PC-9 (cell line): ENCODE data around the gene TUG1. TPM values are rescaled to one million over a fixed set of nuclear protein-coding genes. Genes with fewer than 3 reads are reported as not detected.

Experiments
- BruUV-seq: library from RNA; stranded (reverse); fragments of 400-500 nt; replicated peaks from 2 replicates; lab custom pipeline; 2021; lab: Mats Ljungman, UMichigan
- CTCF ChIA-PET: fragments of 300-600 bp; sonication (Branson Sonifier 250); formaldehyde crosslinking; loops from one replicate; lab custom pipeline; 2022; ENCODE audit warnings: antibody characterized with exemption; lab: Charles Lee
- POLR2A ChIA-PET: fragments of 300-600 bp; sonication (Branson Sonifier 250); formaldehyde crosslinking; loops from one replicate; lab custom pipeline; 2022; ENCODE audit warnings: antibody characterized with exemption; ENCODE audit not compliant: unreplicated experiment; lab: Charles Lee
- DNase-seq, 2 experiments: peaks; one replicate each; pipeline versions ENCODE4 v3.0.0 to v3.0.0-alpha.2; 2015 to 2022; ENCODE audit warnings: mixed read lengths in 1 of 2
- H2AFZ ChIP-seq: fragments of 200-600 bp; sonication (generic); 2 replicates; pipeline ENCODE4 v1.8.1; 2017; ENCODE audit warnings: antibody characterized with exemption
- H3F3A ChIP-seq: fragments of 200-600 bp; sonication (generic); 2 replicates; pipeline ENCODE4 v1.8.1; 2017; ENCODE audit warnings: antibody characterized with exemption, mild to moderate bottlenecking, low read depth; ENCODE audit not compliant: insufficient read depth
- H3K27ac ChIP-seq: fragments of 200-600 bp; sonication (generic); 2 replicates; pipeline ENCODE4 v1.6.1; 2016; ENCODE audit warnings: mixed run types
- H3K27me3 ChIP-seq: fragments of 200-600 bp; sonication (generic); 2 replicates; pipeline ENCODE4 v1.6.1; 2016; ENCODE audit warnings: low read depth, mixed run types; ENCODE audit not compliant: insufficient read depth
- H3K36me3 ChIP-seq: fragments of 200-600 bp; sonication (generic); 2 replicates; pipeline ENCODE4 v1.6.1; 2016; ENCODE audit warnings: low read depth, mixed run types
- H3K4me1 ChIP-seq: fragments of 200-600 bp; sonication (generic); replicated peaks from 2 replicates; pipeline ENCODE4 v1.6.1; 2016; ENCODE audit warnings: mixed run types; ENCODE audit not compliant: insufficient read depth
- H3K4me2 ChIP-seq: fragments of 200-600 bp; sonication (generic); 2 replicates; pipeline ENCODE4 v1.6.1; 2017; ENCODE audit warnings: mixed run types
- H3K4me3 ChIP-seq: fragments of 200-600 bp; sonication (generic); 2 replicates; pipeline ENCODE4 v1.6.1; 2016; ENCODE audit warnings: mixed run types
- H3K79me2 ChIP-seq: fragments of 200-600 bp; sonication (generic); 2 replicates; pipeline ENCODE4 v1.6.1; 2017; ENCODE audit warnings: low read depth, mixed run types
- H3K9me2 ChIP-seq: fragments of 200-600 bp; sonication (generic); 2 replicates; pipeline ENCODE4 v1.8.1; 2017; ENCODE audit warnings: mild to moderate bottlenecking; ENCODE audit not compliant: insufficient read depth
- H3K9me3 ChIP-seq: fragments of 200-600 bp; sonication (generic); 2 replicates; pipeline ENCODE4 v1.8.1; 2016; ENCODE audit warnings: low read depth; ENCODE audit not compliant: insufficient read depth
- H4K20me1 ChIP-seq: fragments of 200-600 bp; sonication (generic); 2 replicates; pipeline ENCODE4 v1.8.1; 2017; ENCODE audit not compliant: insufficient read depth
- EZH2 ChIP-seq: fragments of 200-600 bp; sonication (generic); IDR thresholded peaks from 2 replicates; pipeline ENCODE4 v1.8.0; 2017; ENCODE audit warnings: antibody characterized with exemption, low read depth
- intact Hi-C: fragments of 100-400 bp; cut with micrococcal nuclease; formaldehyde crosslinking; loops from one replicate; pipeline ENCODE4 v1.10.0; 2022; ENCODE audit not compliant: unreplicated experiment
- total RNA-seq: library from RNA; stranded (reverse); gene quantifications from 2 replicates; pipeline ENCODE4 v1.2.3, GENCODE V29; 2021
- TF ChIP-seq, protein P1 (sequence below): fragments of 200-600 bp; sonication (generic); conservative IDR thresholded peaks from 2 replicates; pipeline ENCODE4 v1.6.1; 2017; ENCODE audit warnings: mixed run types, antibody characterized with exemption, mild to moderate bottlenecking, moderate library complexity

Gene TUG1
- total RNA-seq, 1 experiment from 2014 or later = 105 TPM

GRCh38 chr22:30928401-30928800 lies 40.7 kb upstream of the TUG1 start:
- H3K9me3 ChIP-seq = no peaks in the 10 kb centered on the region
- 0 out of 2 replicates have a peak, but pooled peaks cover 3% of the 10 kb centered on the region for H3F3A ChIP-seq
- H3K9me2 ChIP-seq = no peaks in the 10 kb centered on the region
- TF ChIP-seq EZH2 = no peak
- TF ChIP-seq, protein P1, sequence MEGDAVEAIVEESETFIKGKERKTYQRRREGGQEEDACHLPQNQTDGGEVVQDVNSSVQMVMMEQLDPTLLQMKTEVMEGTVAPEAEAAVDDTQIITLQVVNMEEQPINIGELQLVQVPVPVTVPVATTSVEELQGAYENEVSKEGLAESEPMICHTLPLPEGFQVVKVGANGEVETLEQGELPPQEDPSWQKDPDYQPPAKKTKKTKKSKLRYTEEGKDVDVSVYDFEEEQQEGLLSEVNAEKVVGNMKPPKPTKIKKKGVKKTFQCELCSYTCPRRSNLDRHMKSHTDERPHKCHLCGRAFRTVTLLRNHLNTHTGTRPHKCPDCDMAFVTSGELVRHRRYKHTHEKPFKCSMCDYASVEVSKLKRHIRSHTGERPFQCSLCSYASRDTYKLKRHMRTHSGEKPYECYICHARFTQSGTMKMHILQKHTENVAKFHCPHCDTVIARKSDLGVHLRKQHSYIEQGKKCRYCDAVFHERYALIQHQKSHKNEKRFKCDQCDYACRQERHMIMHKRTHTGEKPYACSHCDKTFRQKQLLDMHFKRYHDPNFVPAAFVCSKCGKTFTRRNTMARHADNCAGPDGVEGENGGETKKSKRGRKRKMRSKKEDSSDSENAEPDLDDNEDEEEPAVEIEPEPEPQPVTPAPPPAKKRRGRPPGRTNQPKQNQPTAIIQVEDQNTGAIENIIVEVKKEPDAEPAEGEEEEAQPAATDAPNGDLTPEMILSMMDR = no peak
- no peak overlapping the region for H2AFZ ChIP-seq
- H3K4me1 ChIP-seq = no peaks in the 10 kb centered on the region
- ChIA-PET CTCF (no interaction called here), POLR2A (no interaction called here)
- no peaks in the 10 kb centered on the region for H3K79me2 ChIP-seq
- DNase-seq = no peak
- no TSS peak for BruUV-seq
- peaks cover 12% of the 10 kb centered on the region for H3K36me3 ChIP-seq
- H3K27me3 ChIP-seq = no peaks in the 10 kb centered on the region
- no peak overlapping the region for H3K27ac ChIP-seq
- intact Hi-C loops = loop anchor here (10.0 kb wide), 1 partner anchor 294 kb away; the partner anchor contains the start of gene SLC35E4
- H3K4me2 ChIP-seq = no peak overlapping the region
- no peak overlapping the region for H3K4me3 ChIP-seq
- peaks cover 7% of the 10 kb centered on the region; the same call in 1 of the 2 replicates for H4K20me1 ChIP-seq

DNA sequence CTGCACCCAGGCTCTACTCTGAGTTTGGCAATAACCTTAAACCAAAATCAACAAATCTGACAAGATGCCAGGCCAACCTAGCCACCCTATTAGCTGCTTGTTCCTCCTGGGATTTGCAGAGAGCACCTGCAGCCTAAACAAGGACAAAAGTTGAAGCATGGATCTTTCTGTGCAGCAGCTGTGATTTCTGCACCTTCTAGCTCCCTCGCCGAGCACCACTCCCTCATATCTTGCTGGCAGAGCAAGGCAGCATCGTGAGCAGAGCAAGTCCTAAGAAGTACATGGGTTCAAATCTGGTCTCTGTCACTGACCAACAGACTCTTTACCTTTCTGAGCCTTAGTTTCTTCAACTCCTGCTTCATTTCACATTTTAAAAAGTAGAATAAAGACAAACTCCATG lies 38.8 kb upstream of the TUG1 start:
- ChIA-PET POLR2A (no interaction called here), CTCF (no interaction called here)
- Histone ChIP-seq H3K27me3 (no peaks in the 10 kb centered on the region), H3K79me2 (no peaks in the 10 kb centered on the region), H3K4me1 (no peaks in the 10 kb centered on the region), H3K36me3 (peaks cover 15% of the 10 kb centered on the region), H3K4me3 (no peak overlapping the region), H3K9me2 (no peaks in the 10 kb centered on the region), H2AFZ (no peak overlapping the region), H3K9me3 (no peaks in the 10 kb centered on the region), H3K27ac (no peak overlapping the region), H3K4me2 (no peak overlapping the region), H3F3A (0 out of 2 replicates have a peak, but pooled peaks cover 3% of the 10 kb centered on the region), H4K20me1 (peaks cover 7% of the 10 kb centered on the region; the same call in 1 of the 2 replicates)
- DNase-seq = no peak
- BruUV-seq = no TSS peak
- intact Hi-C loops = no loop called here
- TF ChIP-seq, protein P1 = no peak
- TF ChIP-seq EZH2 = no peak

DNA sequence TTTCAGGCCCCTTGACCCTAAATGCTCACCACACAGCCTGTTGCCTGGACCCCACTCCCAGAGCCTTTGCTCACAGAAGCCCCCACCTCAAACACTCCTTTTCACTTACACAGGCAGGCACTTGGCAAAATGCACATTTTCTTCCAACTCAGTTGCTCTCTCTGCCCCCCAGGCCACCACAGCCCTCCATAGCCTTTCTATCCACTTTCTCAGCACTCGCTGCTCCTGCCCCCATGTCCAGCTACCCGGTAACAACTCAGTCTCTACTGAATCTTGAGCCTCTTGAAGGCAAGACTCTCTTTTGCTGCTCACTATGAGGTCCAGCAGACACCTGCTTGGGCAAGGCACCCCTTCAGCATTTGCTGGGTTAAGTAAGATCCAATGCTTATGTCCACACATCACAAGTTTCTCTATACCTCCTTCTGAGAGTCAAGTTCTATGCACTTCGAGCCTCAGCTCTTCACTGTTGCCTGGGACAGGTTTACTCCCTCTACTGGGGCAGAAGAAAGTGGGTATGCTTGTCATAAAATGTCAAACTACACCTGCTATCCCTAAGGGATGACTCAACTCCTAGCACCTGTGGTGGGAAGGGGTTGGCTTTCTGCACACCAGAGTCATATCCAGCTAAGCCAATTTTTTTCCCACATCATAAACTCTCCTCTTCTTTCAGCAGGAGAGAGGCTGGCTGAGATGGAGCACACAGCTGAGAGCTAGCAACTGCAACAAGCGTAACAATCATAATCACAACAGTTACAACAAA lies 37.3 kb upstream of the TUG1 start:
- intact Hi-C loops = no loop called here
- H3K27me3 ChIP-seq = no peaks in the 10 kb centered on the region
- no peaks in the 10 kb centered on the region for H3K4me1 ChIP-seq
- H3K27ac ChIP-seq = no peak overlapping the region
- no peak overlapping the region for H2AFZ ChIP-seq
- H4K20me1 ChIP-seq = peaks cover 12% of the 10 kb centered on the region; the same call in 1 of the 2 replicates
- peaks cover 29% of the 10 kb centered on the region for H3K36me3 ChIP-seq
- ChIA-PET POLR2A (no interaction called here), CTCF (no interaction called here)
- no peaks in the 10 kb centered on the region for H3K79me2 ChIP-seq
- no peaks in the 10 kb centered on the region for H3F3A ChIP-seq
- TF ChIP-seq, protein P1 = no peak
- TF ChIP-seq EZH2 = no peak
- H3K9me2 ChIP-seq = no peaks in the 10 kb centered on the region
- H3K9me3 ChIP-seq = no peaks in the 10 kb centered on the region
- DNase-seq = no peak
- no peak overlapping the region for H3K4me3 ChIP-seq
- H3K4me2 ChIP-seq = no peak overlapping the region
- BruUV-seq = no TSS peak
